HCT116 (cell line): ENCODE results near the gene CCDC57. TPM values are rescaled to one million over a fixed set of nuclear protein-coding genes. Genes with fewer than 3 reads are reported as not detected.

Source experiments
- ATAC-seq: fragments of 200-7000 bp; cut with Tn5 transposase; 2 replicates; pipeline ENCODE4 v1.9.1; 2020; ENCODE audit warnings: mild to moderate bottlenecking, moderate library complexity
- BruUV-seq: library from RNA; stranded (reverse); fragments of 400-500 nt; replicated peaks from 2 replicates; lab custom pipeline; 2021; lab: Mats Ljungman, UMichigan
- CTCF ChIA-PET: fragments of 300-600 bp; sonication (Branson Sonifier 250); formaldehyde crosslinking; loops from one replicate; lab custom pipeline; 2021; ENCODE audit warnings: antibody characterized with exemption; lab: Charles Lee
- POLR2A ChIA-PET: fragments of 300-600, 350-600 bp; sonication (Branson Sonifier 250); formaldehyde crosslinking; loops from one replicate; lab custom pipeline; 2021; ENCODE audit warnings: antibody characterized with exemption; lab: Charles Lee
- RAD21 ChIA-PET, 2 experiments: fragments of 300-600 bp; sonication (Branson Sonifier 250); formaldehyde crosslinking; loops; one replicate each; lab custom pipeline; 2023; ENCODE audit warnings: low total read pairs in 2 of 2; ENCODE audit not compliant: uncharacterized antibody in 2 of 2, unreplicated experiment in 2 of 2, low non-redundant PET in 1 of 2; lab: Charles Lee
- DNase-seq: peaks from one replicate; pipeline ENCODE4 v3.0.0-alpha.2; 2010; ENCODE audit warnings: low read depth, low spot score
- H2AFZ ChIP-seq: fragments of 200-600 bp; shearing (Covaris generic), sonication (generic); 2 replicates; pipeline ENCODE4 v1.6.1; 2017; ENCODE audit warnings: low read depth, mixed run types, mixed read lengths, antibody characterized with exemption, low read length; ENCODE audit not compliant: poor library complexity, severe bottlenecking
- H3K27ac ChIP-seq: 2 replicates; pipeline ENCODE4 v1.5.1; 2012; ENCODE audit warnings: low read depth, low read length
- H3K27me3 ChIP-seq: fragments of 200-600 bp; sonication (generic); 2 replicates; pipeline ENCODE4 v1.6.1; 2016; ENCODE audit warnings: mixed run types, low read length, mixed read lengths; ENCODE audit not compliant: insufficient read depth
- H3K36me3 ChIP-seq, 2 experiments: fragments of 200-500 bp in 1 of 2; fragments of 200-600 bp in 1 of 2; sonication (Bioruptor generic) in 1 of 2; sonication (generic) in 1 of 2; 2 replicates each; pipeline versions ENCODE4 v1.5.1 to v1.6.1; 2014 to 2016; ENCODE audit warnings: low read length in 2 of 2, inconsistent platforms in 1 of 2, mixed read lengths in 1 of 2, mixed run types in 1 of 2; ENCODE audit not compliant: insufficient read depth in 2 of 2, control insufficient read depth in 1 of 2
- H3K4me1 ChIP-seq, 2 experiments: fragments of 200-600 bp in 1 of 2; sonication (generic) in 1 of 2; 2 replicates each; pipeline versions ENCODE4 v1.5.1 to v1.6.1; 2012 to 2017; ENCODE audit warnings: low read length in 2 of 2, inconsistent platforms in 1 of 2, mild to moderate bottlenecking in 1 of 2, mixed read lengths in 1 of 2, mixed run types in 1 of 2, moderate library complexity in 1 of 2; ENCODE audit not compliant: insufficient read depth in 2 of 2, control insufficient read depth in 1 of 2
- H3K4me2 ChIP-seq: fragments of 200-600 bp; sonication (generic); 2 replicates; pipeline ENCODE4 v1.6.1; 2017; ENCODE audit warnings: mixed run types, low read length, mixed read lengths
- H3K4me3 ChIP-seq, 2 experiments: fragments of 200-600 bp in 1 of 2; sonication (generic) in 1 of 2; replicated peaks in 1 of 2; 2 replicates each; pipeline ENCODE4 v1.5.1; 2011 to 2016; ENCODE audit warnings: low read length in 2 of 2, control low read depth in 1 of 2, low read depth in 1 of 2, mild to moderate bottlenecking in 1 of 2, mixed read lengths in 1 of 2, mixed run types in 1 of 2
- H3K79me2 ChIP-seq: fragments of 200-600 bp; sonication (generic); 2 replicates; pipeline ENCODE4 v1.6.1; 2017; ENCODE audit warnings: mild to moderate bottlenecking, mixed run types, low read length, moderate library complexity, mixed read lengths; ENCODE audit not compliant: insufficient read depth
- H3K9ac ChIP-seq: fragments of 200-600 bp; sonication (generic); 2 replicates; pipeline ENCODE4 v1.6.1; 2016; ENCODE audit warnings: low read length, mixed read lengths
- H3K9me2 ChIP-seq: fragments of 200-600 bp; sonication (generic), shearing (Covaris generic); 2 replicates; pipeline ENCODE4 v1.6.1; 2017; ENCODE audit warnings: mixed run types, mild to moderate bottlenecking, moderate library complexity; ENCODE audit not compliant: insufficient read depth
- H3K9me3 ChIP-seq, 2 experiments: fragments of 200-500 bp in 1 of 2; fragments of 200-600 bp in 1 of 2; sonication (Bioruptor generic) in 1 of 2; sonication (generic) in 1 of 2; 2 replicates each; pipeline ENCODE4 v1.6.1; 2014 to 2017; ENCODE audit warnings: low read length in 2 of 2, mixed read lengths in 2 of 2, inconsistent platforms in 1 of 2, low read depth in 1 of 2, mild to moderate bottlenecking in 1 of 2, mixed run types in 1 of 2, moderate library complexity in 1 of 2; ENCODE audit not compliant: control insufficient read depth in 1 of 2, insufficient read depth in 1 of 2
- H4K20me1 ChIP-seq: fragments of 200-600 bp; sonication (generic), shearing (Covaris generic); 2 replicates; pipeline ENCODE4 v1.6.1; 2017; ENCODE audit warnings: mixed run types, mild to moderate bottlenecking, moderate library complexity; ENCODE audit not compliant: insufficient read depth
- CBX3 ChIP-seq: IDR thresholded peaks from 2 replicates; pipeline ENCODE4 v1.6.1; 2012; ENCODE audit warnings: low read depth
- CEBPB ChIP-seq: IDR thresholded peaks from 2 replicates; pipeline ENCODE4 v1.6.1; 2012; ENCODE audit warnings: low read depth
- EGR1 ChIP-seq: IDR thresholded peaks from 2 replicates; pipeline ENCODE4 v1.6.1; 2012; ENCODE audit warnings: low read depth
- ELF1 ChIP-seq: IDR thresholded peaks from 2 replicates; pipeline ENCODE4 v1.6.1; 2012; ENCODE audit warnings: low read depth, borderline replicate concordance
- EZH2 ChIP-seq: fragments of 200-600 bp; sonication (generic); IDR thresholded peaks from 2 replicates; pipeline ENCODE4 v1.6.1; 2017; ENCODE audit warnings: antibody characterized with exemption, mixed run types
- FOSL1 ChIP-seq: IDR thresholded peaks from 2 replicates; pipeline ENCODE4 v1.6.1; 2012; ENCODE audit warnings: low read depth
- JUND ChIP-seq: IDR thresholded peaks from 2 replicates; pipeline ENCODE4 v1.6.1; 2012
- POLR2A ChIP-seq: IDR thresholded peaks from 2 replicates; pipeline ENCODE4 v1.7.0; 2011; ENCODE audit warnings: borderline replicate concordance; ENCODE audit not compliant: insufficient read depth, insufficient read length; ENCODE audit errors: extremely low read depth
- RAD21 ChIP-seq: IDR thresholded peaks from 2 replicates; pipeline ENCODE4 v1.6.1; 2012; ENCODE audit warnings: low read depth, mild to moderate bottlenecking
- SIN3A ChIP-seq: IDR thresholded peaks from 2 replicates; pipeline ENCODE4 v1.6.1; 2012; ENCODE audit warnings: low read depth
- SP1 ChIP-seq: IDR thresholded peaks from 2 replicates; pipeline ENCODE4 v1.6.1; 2012; ENCODE audit warnings: low read depth
- SRF ChIP-seq: IDR thresholded peaks from 2 replicates; pipeline ENCODE4 v1.6.1; 2012; ENCODE audit warnings: low read depth
- TCF7L2 ChIP-seq: IDR thresholded peaks from 2 replicates; pipeline ENCODE4 v1.7.0; 2011; ENCODE audit warnings: borderline replicate concordance, inconsistent platforms; ENCODE audit not compliant: insufficient read depth, insufficient read length; ENCODE audit errors: extremely low read depth
- ZNF274 ChIP-seq: fragments of 200-500 bp; sonication (Bioruptor generic); IDR thresholded peaks from 2 replicates; pipeline ENCODE4 v1.6.1; 2014; ENCODE audit warnings: mild to moderate bottlenecking, low read depth, low read length, inconsistent platforms
- intact Hi-C: fragments of 100-400 bp; cut with micrococcal nuclease; formaldehyde crosslinking; loops from 2 replicates; pipeline ENCODE4 v1.10.0; 2022
- total RNA-seq: library from RNA; stranded (reverse); gene quantifications from one replicate; pipeline ENCODE4 v1.2.1, GENCODE V29; 2021; ENCODE audit not compliant: unreplicated experiment
- TF ChIP-seq, protein P1 (sequence below): IDR thresholded peaks from 2 replicates; pipeline ENCODE4 v1.6.1; 2011; ENCODE audit warnings: mild to moderate bottlenecking, low read length, moderate library complexity; ENCODE audit not compliant: insufficient replicate concordance; ENCODE audit errors: extremely low read depth
- TF ChIP-seq, protein P2 (sequence below): IDR thresholded peaks from 2 replicates; pipeline ENCODE4 v1.6.1; 2012
- TF ChIP-seq, protein P3 (sequence below): IDR thresholded peaks from 2 replicates; pipeline ENCODE4 v1.6.1; 2012

Gene CCDC57
- total RNA-seq, 1 experiment from 2014 or later, result 143 TPM

DNA sequence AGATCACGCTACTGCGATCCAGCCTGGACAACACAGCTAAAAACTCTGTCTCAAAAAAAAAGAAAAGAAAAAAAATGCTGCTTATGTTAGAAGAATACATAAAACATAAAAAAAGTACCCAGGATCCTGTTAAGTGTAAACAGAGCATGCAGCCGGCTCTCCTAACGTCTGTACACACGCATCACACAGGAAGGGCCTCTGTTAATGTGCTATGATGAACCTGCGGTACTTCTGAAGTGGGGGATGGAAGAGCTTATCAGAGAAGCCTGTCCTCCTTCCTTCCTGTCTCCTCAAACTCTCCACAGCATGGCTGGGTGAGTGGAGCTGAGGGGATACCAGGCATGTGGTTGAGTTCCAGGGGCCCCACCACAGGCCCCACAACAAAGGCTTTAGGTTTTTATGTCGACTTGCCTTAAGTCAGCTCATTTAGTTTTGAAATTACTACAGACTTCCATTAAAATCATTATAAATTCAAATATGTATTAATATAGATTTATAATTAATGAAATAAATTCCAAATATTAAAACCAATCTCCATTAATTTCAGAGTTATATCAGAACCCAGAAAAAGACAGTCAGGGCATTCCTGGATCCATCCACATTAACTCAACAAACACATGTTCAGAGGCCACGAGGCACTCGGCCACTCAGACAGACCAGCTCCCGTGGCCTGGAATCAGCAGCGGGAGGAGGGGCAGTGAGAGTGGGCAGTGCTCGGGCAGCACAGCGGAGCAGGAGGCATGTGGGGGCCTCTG is 11.7 kb downstream of the CCDC57 start:
- ATAC-seq (no peak), DNase-seq (no peak)
- Histone ChIP-seq H3K36me3 (peaks cover 27 to 31% of the 10 kb centered on the region in 2 experiments; a peak in 3 of 4 replicates), H3K9me3 (no peaks in the 10 kb centered on the region), H3K9ac (no peak overlapping the region), H4K20me1 (no peaks in the 10 kb centered on the region), H3K27me3 (no peaks in the 10 kb centered on the region), H3K79me2 (peaks cover 5% of the 10 kb centered on the region; the same call in 1 of the 2 replicates), H3K9me2 (no peaks in the 10 kb centered on the region), H3K27ac (no peak overlapping the region), H2AFZ (no peak overlapping the region), H3K4me3 (no peak overlapping the region), H3K4me1 (peaks cover 22 to 24% of the 10 kb centered on the region in 2 experiments), H3K4me2 (no peak overlapping the region)
- TF ChIP-seq ZNF274, result no peak
- TF ChIP-seq FOSL1, result no peak
- TF ChIP-seq SIN3A, result no peak
- no peak for TF ChIP-seq EGR1
- no peak for TF ChIP-seq POLR2A
- no peak for TF ChIP-seq ELF1
- TF ChIP-seq EZH2, result no peak
- TF ChIP-seq, protein P1, sequence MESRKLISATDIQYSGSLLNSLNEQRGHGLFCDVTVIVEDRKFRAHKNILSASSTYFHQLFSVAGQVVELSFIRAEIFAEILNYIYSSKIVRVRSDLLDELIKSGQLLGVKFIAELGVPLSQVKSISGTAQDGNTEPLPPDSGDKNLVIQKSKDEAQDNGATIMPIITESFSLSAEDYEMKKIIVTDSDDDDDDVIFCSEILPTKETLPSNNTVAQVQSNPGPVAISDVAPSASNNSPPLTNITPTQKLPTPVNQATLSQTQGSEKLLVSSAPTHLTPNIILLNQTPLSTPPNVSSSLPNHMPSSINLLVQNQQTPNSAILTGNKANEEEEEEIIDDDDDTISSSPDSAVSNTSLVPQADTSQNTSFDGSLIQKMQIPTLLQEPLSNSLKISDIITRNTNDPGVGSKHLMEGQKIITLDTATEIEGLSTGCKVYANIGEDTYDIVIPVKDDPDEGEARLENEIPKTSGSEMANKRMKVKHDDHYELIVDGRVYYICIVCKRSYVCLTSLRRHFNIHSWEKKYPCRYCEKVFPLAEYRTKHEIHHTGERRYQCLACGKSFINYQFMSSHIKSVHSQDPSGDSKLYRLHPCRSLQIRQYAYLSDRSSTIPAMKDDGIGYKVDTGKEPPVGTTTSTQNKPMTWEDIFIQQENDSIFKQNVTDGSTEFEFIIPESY, result no peak
- no peak for TF ChIP-seq TCF7L2
- TF ChIP-seq, protein P2, sequence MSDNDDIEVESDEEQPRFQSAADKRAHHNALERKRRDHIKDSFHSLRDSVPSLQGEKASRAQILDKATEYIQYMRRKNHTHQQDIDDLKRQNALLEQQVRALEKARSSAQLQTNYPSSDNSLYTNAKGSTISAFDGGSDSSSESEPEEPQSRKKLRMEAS, result no peak
- TF ChIP-seq, protein P3, sequence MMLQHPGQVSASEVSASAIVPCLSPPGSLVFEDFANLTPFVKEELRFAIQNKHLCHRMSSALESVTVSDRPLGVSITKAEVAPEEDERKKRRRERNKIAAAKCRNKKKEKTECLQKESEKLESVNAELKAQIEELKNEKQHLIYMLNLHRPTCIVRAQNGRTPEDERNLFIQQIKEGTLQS, result no peak
- no peak for TF ChIP-seq JUND
- TF ChIP-seq CBX3, result no peak
- TF ChIP-seq CEBPB, result no peak
- TF ChIP-seq SP1, result no peak
- TF ChIP-seq RAD21, result no peak
- TF ChIP-seq SRF, result no peak
- intact Hi-C loops, result no loop called here
- BruUV-seq, result no TSS peak
- ChIA-PET POLR2A (no interaction called here), CTCF (no interaction called here), RAD21 (no interaction called here)
